ENCODE data around the gene SEZ6L. TPM values are rescaled to one million over a fixed set of nuclear protein-coding genes. Genes with fewer than 3 reads are reported as not detected.

SEZ6L gene
- total RNA-seq, 1 donor from 2014 or later, result 109 TPM

GRCh38 chr22:26382782-26383181 lies 213.5 kb downstream of the SEZ6L start:
- peaks cover 7% of the 10 kb centered on the region for H3K4me1 Mint-ChIP-seq (ENCODE audit: low read depth, unreplicated experiment)
- TF ChIP-seq, protein P1, sequence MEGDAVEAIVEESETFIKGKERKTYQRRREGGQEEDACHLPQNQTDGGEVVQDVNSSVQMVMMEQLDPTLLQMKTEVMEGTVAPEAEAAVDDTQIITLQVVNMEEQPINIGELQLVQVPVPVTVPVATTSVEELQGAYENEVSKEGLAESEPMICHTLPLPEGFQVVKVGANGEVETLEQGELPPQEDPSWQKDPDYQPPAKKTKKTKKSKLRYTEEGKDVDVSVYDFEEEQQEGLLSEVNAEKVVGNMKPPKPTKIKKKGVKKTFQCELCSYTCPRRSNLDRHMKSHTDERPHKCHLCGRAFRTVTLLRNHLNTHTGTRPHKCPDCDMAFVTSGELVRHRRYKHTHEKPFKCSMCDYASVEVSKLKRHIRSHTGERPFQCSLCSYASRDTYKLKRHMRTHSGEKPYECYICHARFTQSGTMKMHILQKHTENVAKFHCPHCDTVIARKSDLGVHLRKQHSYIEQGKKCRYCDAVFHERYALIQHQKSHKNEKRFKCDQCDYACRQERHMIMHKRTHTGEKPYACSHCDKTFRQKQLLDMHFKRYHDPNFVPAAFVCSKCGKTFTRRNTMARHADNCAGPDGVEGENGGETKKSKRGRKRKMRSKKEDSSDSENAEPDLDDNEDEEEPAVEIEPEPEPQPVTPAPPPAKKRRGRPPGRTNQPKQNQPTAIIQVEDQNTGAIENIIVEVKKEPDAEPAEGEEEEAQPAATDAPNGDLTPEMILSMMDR (IDR thresholded peaks at IDR 0.05; ENCODE audit: partially characterized antibody, unreplicated experiment), result no peak
- DNase-seq, result no peak
- H3K36me3 Mint-ChIP-seq (ENCODE audit: unreplicated experiment), result peaks cover 23% of the 10 kb centered on the region
- H3K4me3 Mint-ChIP-seq (ENCODE audit: unreplicated experiment), result no peak overlapping the region
- H3K27ac Mint-ChIP-seq (ENCODE audit: unreplicated experiment), result no peak overlapping the region
- no peaks in the 10 kb centered on the region for H3K9me3 Mint-ChIP-seq (ENCODE audit: unreplicated experiment)
- peaks cover 7% of the 10 kb centered on the region for H3K27me3 Mint-ChIP-seq (ENCODE audit: unreplicated experiment)

GRCh38 chr22:26383968-26384556 lies 214.8 kb downstream of the SEZ6L start:
- Mint-ChIP-seq H3K36me3 (ENCODE audit: unreplicated experiment) (peaks cover 16% of the 10 kb centered on the region), H3K9me3 (ENCODE audit: unreplicated experiment) (no peaks in the 10 kb centered on the region), H3K27ac (ENCODE audit: unreplicated experiment) (no peak overlapping the region), H3K27me3 (ENCODE audit: unreplicated experiment) (peaks cover 7% of the 10 kb centered on the region), H3K4me1 (ENCODE audit: low read depth, unreplicated experiment) (peaks cover 7% of the 10 kb centered on the region), H3K4me3 (ENCODE audit: unreplicated experiment) (no peak overlapping the region)
- no peak for DNase-seq
- TF ChIP-seq, protein P1 (IDR thresholded peaks at IDR 0.05; ENCODE audit: partially characterized antibody, unreplicated experiment), result no peak

DNA sequence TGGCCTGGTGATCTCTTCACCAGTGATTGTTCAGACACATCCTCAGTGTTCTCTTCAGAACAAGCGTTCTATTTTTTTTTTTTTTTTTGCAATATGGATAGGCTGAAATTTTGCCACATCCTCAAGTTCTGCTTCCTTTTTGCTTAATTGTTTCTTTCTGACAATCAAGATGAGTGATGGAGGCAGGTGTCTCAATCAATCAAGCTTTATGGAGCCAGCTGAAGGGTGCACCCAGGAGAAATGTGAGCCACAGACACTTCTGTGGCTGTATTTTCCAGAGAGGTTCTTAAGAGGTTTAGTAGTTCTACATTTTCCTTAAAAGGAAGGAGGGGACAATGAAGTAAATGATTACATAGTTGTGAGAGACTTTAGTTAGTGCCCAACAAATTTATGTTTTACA lies 215.9 kb downstream of the SEZ6L start:
- TF ChIP-seq, protein P1 (IDR thresholded peaks at IDR 0.05; ENCODE audit: partially characterized antibody, unreplicated experiment), result no peak
- H3K27ac Mint-ChIP-seq (ENCODE audit: unreplicated experiment), result no peak overlapping the region
- DNase-seq, result no peak
- peaks cover 7% of the 10 kb centered on the region for H3K27me3 Mint-ChIP-seq (ENCODE audit: unreplicated experiment)
- no peaks in the 10 kb centered on the region for H3K9me3 Mint-ChIP-seq (ENCODE audit: unreplicated experiment)
- H3K4me1 Mint-ChIP-seq (ENCODE audit: low read depth, unreplicated experiment), result peaks cover 7% of the 10 kb centered on the region
- H3K36me3 Mint-ChIP-seq (ENCODE audit: unreplicated experiment), result peaks cover 8% of the 10 kb centered on the region
- no peak overlapping the region for H3K4me3 Mint-ChIP-seq (ENCODE audit: unreplicated experiment)

DNA sequence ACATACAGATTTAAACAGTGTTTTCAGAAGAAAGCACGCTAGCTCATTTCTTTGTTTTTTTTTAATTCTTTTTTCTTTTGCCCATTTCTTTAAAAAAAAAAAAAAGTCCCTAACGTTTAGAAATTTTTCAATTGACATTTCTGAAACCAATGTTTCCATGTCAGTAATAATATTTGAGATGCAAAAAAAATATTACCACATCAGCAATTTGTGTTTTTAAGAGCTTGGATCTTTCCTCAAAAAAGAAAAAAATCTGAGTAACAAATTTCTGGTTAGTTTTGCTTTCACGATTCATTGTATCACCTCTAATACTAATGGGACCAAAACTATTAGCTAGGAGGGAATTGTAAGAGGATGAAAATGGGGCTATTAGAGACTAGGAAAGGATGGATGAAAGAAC lies 219.9 kb downstream of the SEZ6L start:
- DNase-seq, result no peak
- TF ChIP-seq, protein P1 (IDR thresholded peaks at IDR 0.05; ENCODE audit: partially characterized antibody, unreplicated experiment), result no peak
- H3K9me3 Mint-ChIP-seq (ENCODE audit: unreplicated experiment), result no peaks in the 10 kb centered on the region
- H3K4me3 Mint-ChIP-seq (ENCODE audit: unreplicated experiment), result no peak overlapping the region
- H3K27me3 Mint-ChIP-seq (ENCODE audit: unreplicated experiment), result peaks cover 3% of the 10 kb centered on the region
- H3K36me3 Mint-ChIP-seq (ENCODE audit: unreplicated experiment), result no peaks in the 10 kb centered on the region
- H3K4me1 Mint-ChIP-seq (ENCODE audit: low read depth, unreplicated experiment), result peaks cover 7% of the 10 kb centered on the region
- no peak overlapping the region for H3K27ac Mint-ChIP-seq (ENCODE audit: unreplicated experiment)

- H3K27me3 Mint-ChIP-seq (ENCODE audit: unreplicated experiment), result no peaks in the 10 kb centered on the region
- H3K36me3 Mint-ChIP-seq (ENCODE audit: unreplicated experiment), result no peaks in the 10 kb centered on the region
- H3K9me3 Mint-ChIP-seq (ENCODE audit: unreplicated experiment), result peaks cover 3% of the 10 kb centered on the region
- TF ChIP-seq, protein P1 (IDR thresholded peaks at IDR 0.05; ENCODE audit: partially characterized antibody, unreplicated experiment), result no peak
- H3K4me3 Mint-ChIP-seq (ENCODE audit: unreplicated experiment), result no peak overlapping the region
- no peak overlapping the region for H3K27ac Mint-ChIP-seq (ENCODE audit: unreplicated experiment)
- no peak for DNase-seq
- peaks cover 3% of the 10 kb centered on the region for H3K4me1 Mint-ChIP-seq (ENCODE audit: low read depth, unreplicated experiment)
Observed at GRCh38 chr22:26391091-26391490, 221.8 kb downstream of the SEZ6L start.
